ENCODE results near the gene FGD6. TPM values are rescaled to one million over a fixed set of nuclear protein-coding genes. Genes with fewer than 3 reads are reported as not detected.
A peak's percentile ranks its signal among the peaks of the same experiment; 100 is the strongest.

Gene FGD6
- total and polyA plus RNA-seq, 2 donors (not counting 1 experiment from before 2014, with no cell fraction given): 3.3 to 4.7 TPM

DNA sequence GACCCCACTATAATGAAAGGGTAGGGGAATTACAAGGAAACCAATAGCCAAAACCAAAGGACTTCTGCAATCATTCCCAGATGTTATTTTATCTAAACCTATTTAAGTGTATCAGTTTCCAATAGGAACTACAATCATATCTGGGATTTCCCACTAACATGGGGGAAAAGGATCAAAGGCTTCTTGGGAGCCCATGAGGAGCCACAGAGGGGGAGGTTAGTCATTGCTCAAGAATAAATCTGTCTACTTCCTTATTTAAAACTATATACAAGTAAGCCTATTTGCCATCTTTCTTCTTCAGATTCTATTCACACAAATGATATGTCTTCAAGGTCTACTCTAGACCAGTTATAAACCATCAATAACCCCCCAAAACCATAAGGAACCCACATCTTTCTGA is 33.1 kb downstream of the FGD6 start:
- H3K27ac ChIP-seq (ENCODE audit: insufficient read depth, low read length): no peak overlapping the region
- no peak for TF ChIP-seq EZH2 (IDR thresholded peaks at IDR 0.05; ENCODE audit: low read length, missing control alignments)
- no peak overlapping the region for H3K4me2 ChIP-seq (ENCODE audit: extremely low read depth, insufficient read depth, low read length)
- H3K4me3 ChIP-seq (replicated peaks in 1 of 4; ENCODE audit: control extremely low read depth in 1 of 4, insufficient read depth in 1 of 4, low read depth in 3 of 4, low read length in 4 of 4): no peak overlapping the region
- H2AFZ ChIP-seq (ENCODE audit: low read length): no peak overlapping the region
- H3K79me2 ChIP-seq (ENCODE audit: control insufficient read depth, insufficient read depth, low read length): no peaks in the 10 kb centered on the region
- no peaks in the 10 kb centered on the region for H3K36me3 ChIP-seq (ENCODE audit: control insufficient read depth, insufficient read depth, low read length)
- no peaks in the 10 kb centered on the region for H3K27me3 ChIP-seq (ENCODE audit: control insufficient read depth, insufficient read depth, low read length)
- H3K9ac ChIP-seq (ENCODE audit: insufficient read depth, low read length): no peak overlapping the region
- no peaks in the 10 kb centered on the region for H3K9me3 ChIP-seq (ENCODE audit: control insufficient read depth, insufficient read depth, low read depth, low read length)
- H3K4me1 ChIP-seq (ENCODE audit: control insufficient read depth, extremely low read depth, insufficient read depth, low read length): no peaks in the 10 kb centered on the region
- no peak for DNase-seq (ENCODE audit: low read depth in 2 of 2)
- H4K20me1 ChIP-seq (ENCODE audit: control insufficient read depth, extremely low read depth, insufficient read depth, low read length): no peaks in the 10 kb centered on the region

DNA sequence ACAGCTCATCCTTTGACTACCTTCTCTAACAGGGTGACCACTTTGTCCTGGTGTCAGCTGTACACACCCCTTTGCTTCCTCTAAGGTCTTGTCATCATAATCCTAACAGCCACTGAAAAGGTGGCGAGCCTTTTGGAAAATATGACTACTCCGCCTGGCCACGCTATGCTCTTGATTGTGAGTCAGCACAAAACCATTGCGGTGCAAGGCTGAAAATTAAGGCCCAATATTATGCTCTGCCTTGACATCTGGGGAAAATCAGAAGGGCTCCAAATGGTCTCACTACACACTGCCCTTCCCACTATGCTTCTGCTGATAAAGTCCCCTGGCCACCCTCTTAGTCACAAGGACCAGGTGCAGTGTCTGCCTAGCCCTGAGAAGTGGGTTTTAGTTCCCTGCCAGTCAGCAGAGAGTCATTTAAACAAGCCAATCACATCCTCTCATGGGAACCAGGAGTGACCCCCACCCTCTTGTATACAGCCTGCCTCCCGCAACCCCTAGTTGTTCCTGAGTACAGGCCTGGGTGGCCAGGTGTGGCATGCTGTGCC is 34.3 kb downstream of the FGD6 start:
- Histone ChIP-seq H3K4me2 (ENCODE audit: extremely low read depth, insufficient read depth, low read length) (no peak overlapping the region), H3K27me3 (ENCODE audit: control insufficient read depth, insufficient read depth, low read length) (no peaks in the 10 kb centered on the region), H3K9me3 (ENCODE audit: control insufficient read depth, insufficient read depth, low read depth, low read length) (no peaks in the 10 kb centered on the region), H3K4me3 (replicated peaks in 1 of 4; ENCODE audit: control extremely low read depth in 1 of 4, insufficient read depth in 1 of 4, low read depth in 3 of 4, low read length in 4 of 4) (no peak overlapping the region), H3K9ac (ENCODE audit: insufficient read depth, low read length) (no peak overlapping the region), H3K4me1 (ENCODE audit: control insufficient read depth, extremely low read depth, insufficient read depth, low read length) (no peaks in the 10 kb centered on the region), H2AFZ (ENCODE audit: low read length) (no peak overlapping the region), H3K79me2 (ENCODE audit: control insufficient read depth, insufficient read depth, low read length) (no peaks in the 10 kb centered on the region), H3K36me3 (ENCODE audit: control insufficient read depth, insufficient read depth, low read length) (no peaks in the 10 kb centered on the region), H4K20me1 (ENCODE audit: control insufficient read depth, extremely low read depth, insufficient read depth, low read length) (no peaks in the 10 kb centered on the region), H3K27ac (ENCODE audit: insufficient read depth, low read length) (no peak overlapping the region)
- TF ChIP-seq, protein P1, sequence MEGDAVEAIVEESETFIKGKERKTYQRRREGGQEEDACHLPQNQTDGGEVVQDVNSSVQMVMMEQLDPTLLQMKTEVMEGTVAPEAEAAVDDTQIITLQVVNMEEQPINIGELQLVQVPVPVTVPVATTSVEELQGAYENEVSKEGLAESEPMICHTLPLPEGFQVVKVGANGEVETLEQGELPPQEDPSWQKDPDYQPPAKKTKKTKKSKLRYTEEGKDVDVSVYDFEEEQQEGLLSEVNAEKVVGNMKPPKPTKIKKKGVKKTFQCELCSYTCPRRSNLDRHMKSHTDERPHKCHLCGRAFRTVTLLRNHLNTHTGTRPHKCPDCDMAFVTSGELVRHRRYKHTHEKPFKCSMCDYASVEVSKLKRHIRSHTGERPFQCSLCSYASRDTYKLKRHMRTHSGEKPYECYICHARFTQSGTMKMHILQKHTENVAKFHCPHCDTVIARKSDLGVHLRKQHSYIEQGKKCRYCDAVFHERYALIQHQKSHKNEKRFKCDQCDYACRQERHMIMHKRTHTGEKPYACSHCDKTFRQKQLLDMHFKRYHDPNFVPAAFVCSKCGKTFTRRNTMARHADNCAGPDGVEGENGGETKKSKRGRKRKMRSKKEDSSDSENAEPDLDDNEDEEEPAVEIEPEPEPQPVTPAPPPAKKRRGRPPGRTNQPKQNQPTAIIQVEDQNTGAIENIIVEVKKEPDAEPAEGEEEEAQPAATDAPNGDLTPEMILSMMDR (conservative IDR thresholded peaks at IDR 0.05 in 1 of 2, IDR thresholded peaks at IDR 0.05 in 1 of 2; ENCODE audit: low read depth in 1 of 2, low read length in 2 of 2): no peak
- TF ChIP-seq EZH2 (IDR thresholded peaks at IDR 0.05; ENCODE audit: low read length, missing control alignments): no peak
- DNase-seq (ENCODE audit: low read depth in 2 of 2): peak in 1 of 2 donors; percentile 98

DNA sequence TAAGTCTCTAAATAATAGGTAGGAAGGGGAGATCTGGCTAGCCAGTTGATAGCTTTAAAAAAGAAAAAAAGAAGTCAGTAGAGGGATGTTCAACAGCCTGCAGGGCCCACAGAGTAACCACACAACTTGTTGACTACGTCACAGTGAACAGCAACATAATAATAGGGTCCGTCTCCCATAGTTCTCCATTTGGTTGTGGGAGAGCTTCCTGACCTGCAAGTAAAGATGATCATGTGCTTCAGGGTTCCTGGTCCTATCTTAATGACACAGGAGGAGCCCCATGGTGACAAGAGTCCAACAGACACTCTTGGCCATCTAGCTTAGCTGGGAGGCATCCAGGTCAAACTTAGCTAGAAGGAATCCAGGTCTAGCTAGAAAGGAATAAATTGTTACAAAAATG is 36.2 kb downstream of the FGD6 start:
- TF ChIP-seq, protein P1 (conservative IDR thresholded peaks at IDR 0.05 in 1 of 2, IDR thresholded peaks at IDR 0.05 in 1 of 2; ENCODE audit: low read depth in 1 of 2, low read length in 2 of 2): no peak
- no peak for TF ChIP-seq EZH2 (IDR thresholded peaks at IDR 0.05; ENCODE audit: low read length, missing control alignments)
- no peak for DNase-seq (ENCODE audit: low read depth in 2 of 2)
- Histone ChIP-seq H3K4me2 (ENCODE audit: extremely low read depth, insufficient read depth, low read length) (no peak overlapping the region), H3K27me3 (ENCODE audit: control insufficient read depth, insufficient read depth, low read length) (no peaks in the 10 kb centered on the region), H3K27ac (ENCODE audit: insufficient read depth, low read length) (no peak overlapping the region), H3K4me3 (replicated peaks in 1 of 4; ENCODE audit: control extremely low read depth in 1 of 4, insufficient read depth in 1 of 4, low read depth in 3 of 4, low read length in 4 of 4) (no peak overlapping the region), H2AFZ (ENCODE audit: low read length) (no peak overlapping the region), H3K4me1 (ENCODE audit: control insufficient read depth, extremely low read depth, insufficient read depth, low read length) (no peaks in the 10 kb centered on the region), H3K36me3 (ENCODE audit: control insufficient read depth, insufficient read depth, low read length) (no peaks in the 10 kb centered on the region), H4K20me1 (ENCODE audit: control insufficient read depth, extremely low read depth, insufficient read depth, low read length) (no peaks in the 10 kb centered on the region), H3K79me2 (ENCODE audit: control insufficient read depth, insufficient read depth, low read length) (no peaks in the 10 kb centered on the region), H3K9me3 (ENCODE audit: control insufficient read depth, insufficient read depth, low read depth, low read length) (no peaks in the 10 kb centered on the region), H3K9ac (ENCODE audit: insufficient read depth, low read length) (no peak overlapping the region)

Measured in fibroblast of lung (primary cell).